H1 (cell line): ENCODE results near the gene RNF8.

Experiments
- ATF3 ChIP-seq: IDR thresholded peaks from 2 replicates; pipeline ENCODE4 v1.6.1; 2011; ENCODE audit warnings: low read depth, mild to moderate bottlenecking, low read length; ENCODE audit not compliant: insufficient read depth
- CBX5 ChIP-seq: fragments of 300-800, 300-1000 bp; sonication (generic); IDR thresholded peaks from 2 replicates; pipeline ENCODE4 v1.7.1; 2016; ENCODE audit warnings: antibody characterized with exemption, low read length, low read depth
- CEBPB ChIP-seq: IDR thresholded peaks from 2 replicates; pipeline ENCODE4 v1.6.1; 2012; ENCODE audit warnings: low read depth, low read length
- CREB1 ChIP-seq: IDR thresholded peaks from 2 replicates; pipeline ENCODE4 v1.6.1; 2012; ENCODE audit warnings: inconsistent platforms
- CTCF ChIP-seq, 3 experiments: IDR thresholded peaks; 1 replicate in 2 of 3; 2 replicates in 1 of 3; pipeline versions ENCODE4 v1.5.1 to v1.6.1; 2011; ENCODE audit warnings: low read length in 3 of 3, mild to moderate bottlenecking in 3 of 3, inconsistent platforms in 2 of 3, low read depth in 1 of 3, moderate library complexity in 1 of 3; ENCODE audit not compliant: insufficient read depth in 1 of 3; ENCODE audit errors: control extremely low read depth in 1 of 3
- EZH2 ChIP-seq: fragments of 200-600 bp; sonication (generic); IDR thresholded peaks from 2 replicates; pipeline ENCODE4 v1.7.1; 2012; ENCODE audit warnings: low read depth, mild to moderate bottlenecking, moderate library complexity, low read length, inconsistent platforms; ENCODE audit not compliant: severe bottlenecking
- GABPA ChIP-seq: IDR thresholded peaks from 2 replicates; pipeline ENCODE4 v1.6.1; 2011; ENCODE audit warnings: mild to moderate bottlenecking, low read length, moderate library complexity, borderline replicate concordance; ENCODE audit not compliant: insufficient read depth
- MAFK ChIP-seq: IDR thresholded peaks from 2 replicates; pipeline ENCODE4 v1.6.1; 2012; ENCODE audit warnings: low read depth, mild to moderate bottlenecking, improper control_type of control experiment, low read length
- PHF8 ChIP-seq: fragments of 200-600 bp; sonication (generic); conservative IDR thresholded peaks from 2 replicates; pipeline ENCODE4 v1.7.1; 2012; ENCODE audit warnings: low read depth, mild to moderate bottlenecking, inconsistent platforms, low read length, moderate library complexity
- POLR2A ChIP-seq, 2 experiments: IDR thresholded peaks; 1 replicate in 1 of 2; 2 replicates in 1 of 2; pipeline ENCODE4 v1.6.1; 2011; ENCODE audit warnings: low read depth in 2 of 2, low read length in 2 of 2, mild to moderate bottlenecking in 2 of 2; ENCODE audit errors: control extremely low read depth in 1 of 2
- POLR2AphosphoS5 ChIP-seq: IDR thresholded peaks from 2 replicates; pipeline ENCODE4 v1.6.1; 2011; ENCODE audit warnings: low read depth, low read length
- SIN3A ChIP-seq, 2 experiments: IDR thresholded peaks in 1 of 2; conservative IDR thresholded peaks in 1 of 2; 2 replicates each; pipeline ENCODE4 v1.6.1; 2011 to 2012; ENCODE audit warnings: low read length in 2 of 2, improper control_type of control experiment in 1 of 2, low read depth in 1 of 2, mild to moderate bottlenecking in 1 of 2
- SP1 ChIP-seq: IDR thresholded peaks from 2 replicates; pipeline ENCODE4 v1.6.1; 2011; ENCODE audit warnings: low read depth, low read length
- YY1 ChIP-seq: IDR thresholded peaks from 2 replicates; pipeline ENCODE4 v1.6.1; 2011; ENCODE audit warnings: low read depth, mild to moderate bottlenecking, low read length

- TF ChIP-seq POLR2AphosphoS5, result no peak
- no peak for TF ChIP-seq CTCF (IDR thresholded peaks at IDR 0.05; ENCODE audit: control extremely low read depth in 1 of 3, insufficient read depth in 1 of 3, low read depth in 1 of 3, low read length in 3 of 3)
- no peak for TF ChIP-seq POLR2A (IDR thresholded peaks at IDR 0.05; ENCODE audit: control extremely low read depth in 1 of 2, low read depth in 2 of 2, low read length in 2 of 2)
- no peak for TF ChIP-seq EZH2
- no peak for TF ChIP-seq MAFK
- TF ChIP-seq CBX5, result no peak
- no peak for TF ChIP-seq YY1
- TF ChIP-seq CEBPB, result no peak
- no peak for TF ChIP-seq PHF8
- TF ChIP-seq SIN3A (conservative IDR thresholded peaks at IDR 0.05 in 1 of 2, IDR thresholded peaks at IDR 0.05 in 1 of 2; ENCODE audit: low read depth in 1 of 2, low read length in 2 of 2), result no peak
- TF ChIP-seq GABPA, result no peak
- no peak for TF ChIP-seq SP1
- TF ChIP-seq ATF3, result no peak
- TF ChIP-seq CREB1, result no peak
These were observed 15.0 kb upstream of the RNF8 start for GRCh38 chr6:37338745-37339255.
